ENCODE measurements around the gene GPALPP1. TPM values are rescaled to one million over a fixed set of nuclear protein-coding genes. Genes with fewer than 3 reads are reported as not detected.

Gene GPALPP1
- total RNA-seq, 4 donors from 2014 or later: 30.1 to 44.4 (median 35.2) TPM

GRCh38 chr13:45047394-45048310, 58.3 kb downstream of the GPALPP1 start:
- peak; percentile 73 to 78 for DNase-seq
- TF ChIP-seq, protein P1, sequence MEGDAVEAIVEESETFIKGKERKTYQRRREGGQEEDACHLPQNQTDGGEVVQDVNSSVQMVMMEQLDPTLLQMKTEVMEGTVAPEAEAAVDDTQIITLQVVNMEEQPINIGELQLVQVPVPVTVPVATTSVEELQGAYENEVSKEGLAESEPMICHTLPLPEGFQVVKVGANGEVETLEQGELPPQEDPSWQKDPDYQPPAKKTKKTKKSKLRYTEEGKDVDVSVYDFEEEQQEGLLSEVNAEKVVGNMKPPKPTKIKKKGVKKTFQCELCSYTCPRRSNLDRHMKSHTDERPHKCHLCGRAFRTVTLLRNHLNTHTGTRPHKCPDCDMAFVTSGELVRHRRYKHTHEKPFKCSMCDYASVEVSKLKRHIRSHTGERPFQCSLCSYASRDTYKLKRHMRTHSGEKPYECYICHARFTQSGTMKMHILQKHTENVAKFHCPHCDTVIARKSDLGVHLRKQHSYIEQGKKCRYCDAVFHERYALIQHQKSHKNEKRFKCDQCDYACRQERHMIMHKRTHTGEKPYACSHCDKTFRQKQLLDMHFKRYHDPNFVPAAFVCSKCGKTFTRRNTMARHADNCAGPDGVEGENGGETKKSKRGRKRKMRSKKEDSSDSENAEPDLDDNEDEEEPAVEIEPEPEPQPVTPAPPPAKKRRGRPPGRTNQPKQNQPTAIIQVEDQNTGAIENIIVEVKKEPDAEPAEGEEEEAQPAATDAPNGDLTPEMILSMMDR (IDR thresholded peaks at IDR 0.05): peak; percentile 59 to 98 (median 90)
- TF ChIP-seq POLR2A (IDR thresholded peaks at IDR 0.05): no peak
- WGBS, 2 donors: 20 to 25% methylated on average over 10 of the region's 10 CpGs
- Histone ChIP-seq H3K4me3 (replicated peaks in 1 of 3) (peak overlapping the region in 2 of 3 donors; percentile 3 to 20), H3K27ac (no peak overlapping the region), H3K27me3 (no peaks in the 10 kb centered on the region), H3K9me3 (no peaks in the 10 kb centered on the region), H3K36me3 (no peaks in the 10 kb centered on the region), H3K4me1 (peaks cover 0 to 5% of the 10 kb centered on the region in 2 donors)
- intact Hi-C loops (cut with DNase I): loop anchor here (5.0 kb wide), 2 partner anchors 235 to 260 kb away; no protein-coding TSS in a partner anchor

DNA sequence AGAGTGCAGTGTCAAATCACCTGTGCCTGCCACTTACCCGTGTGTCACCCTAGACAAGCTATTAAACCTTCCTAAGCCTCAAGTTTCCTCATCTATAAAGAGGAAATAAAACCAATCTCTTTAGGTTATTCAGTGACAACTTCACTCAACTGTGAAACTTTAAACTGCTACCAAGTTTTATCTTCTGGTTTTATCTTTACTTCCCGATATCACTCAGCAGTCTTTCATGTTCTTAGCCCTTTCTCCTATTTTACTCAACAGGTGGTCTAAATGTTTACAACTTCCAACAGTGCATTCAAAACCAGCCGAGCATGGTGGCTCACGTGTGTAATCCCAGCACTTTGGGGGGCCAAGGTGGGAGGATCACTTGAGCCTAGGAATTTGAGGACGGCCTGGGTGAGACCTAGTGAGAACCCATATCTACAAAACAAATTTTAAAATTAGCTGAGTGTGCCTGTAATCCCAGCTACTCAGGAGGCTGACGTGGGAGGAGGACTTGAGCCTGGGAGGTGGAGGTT, 59.6 kb downstream of the GPALPP1 start:
- intact Hi-C loops (cut with DNase I): loop anchor here (5.0 kb wide), 2 partner anchors 233 to 258 kb away; no protein-coding TSS in a partner anchor
- Histone ChIP-seq H3K9me3 (no peaks in the 10 kb centered on the region), H3K4me1 (peaks cover 0 to 5% of the 10 kb centered on the region in 2 donors), H3K27ac (no peak overlapping the region), H3K4me3 (replicated peaks in 1 of 3) (no peak overlapping the region), H3K27me3 (no peaks in the 10 kb centered on the region), H3K36me3 (no peaks in the 10 kb centered on the region)
- WGBS, 2 donors: 42 to 50% methylated on average over 6 of the region's 6 CpGs
- TF ChIP-seq POLR2A (IDR thresholded peaks at IDR 0.05): no peak
- TF ChIP-seq, protein P1 (IDR thresholded peaks at IDR 0.05): no peak
- no peak for DNase-seq

DNA sequence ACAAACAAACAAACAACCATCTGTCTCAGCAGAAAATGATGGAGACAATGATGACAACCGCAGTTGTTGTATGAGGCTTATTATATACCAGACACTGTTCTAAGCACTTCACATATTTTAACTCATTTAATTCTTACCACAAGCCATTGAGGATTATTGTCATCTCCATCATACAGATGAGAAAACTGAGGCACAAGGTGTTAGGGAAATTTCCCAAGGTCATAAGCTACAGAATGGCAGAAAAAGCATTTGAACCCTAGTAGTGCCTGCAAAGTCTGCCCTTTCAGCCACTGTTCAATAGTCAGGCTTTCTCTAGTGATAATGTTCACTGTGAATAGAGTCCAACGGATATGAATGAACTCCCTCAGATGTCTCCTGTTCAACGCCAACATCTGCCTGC, 60.1 kb downstream of the GPALPP1 start:
- Histone ChIP-seq H3K36me3 (no peaks in the 10 kb centered on the region), H3K27ac (no peak overlapping the region), H3K9me3 (no peaks in the 10 kb centered on the region), H3K27me3 (no peaks in the 10 kb centered on the region), H3K4me3 (replicated peaks in 1 of 3) (no peak overlapping the region), H3K4me1 (peaks cover 0 to 5% of the 10 kb centered on the region in 2 donors)
- no peak for DNase-seq
- intact Hi-C loops (cut with DNase I): loop anchor here (5.0 kb wide), 2 partner anchors 233 to 258 kb away; no protein-coding TSS in a partner anchor
- 86 to 95% methylated on average over 3 of the region's 3 CpGs for WGBS, 2 donors
- TF ChIP-seq, protein P1 (IDR thresholded peaks at IDR 0.05): no peak
- no peak for TF ChIP-seq POLR2A (IDR thresholded peaks at IDR 0.05)

- DNase-seq: no peak
- no peaks in the 10 kb centered on the region for H3K27me3 ChIP-seq
- no peak overlapping the region for H3K27ac ChIP-seq
- H3K4me3 ChIP-seq (replicated peaks in 1 of 3): no peak overlapping the region
- H3K36me3 ChIP-seq: no peaks in the 10 kb centered on the region
- H3K9me3 ChIP-seq: no peaks in the 10 kb centered on the region
- intact Hi-C loops (cut with DNase I): no loop called here
- WGBS, 2 donors: 67 to 71% methylated on average over 5 of the region's 5 CpGs
- peaks cover 0 to 5% of the 10 kb centered on the region in 2 donors for H3K4me1 ChIP-seq
- no peak for TF ChIP-seq POLR2A (IDR thresholded peaks at IDR 0.05)
- TF ChIP-seq, protein P1 (IDR thresholded peaks at IDR 0.05): no peak
These were observed 62.0 kb downstream of the GPALPP1 start for GRCh38 chr13:45051315-45051714.

Data from thyroid gland (tissue), 4 donors.